Kidney glomerular epithelial cell (primary cell): ENCODE results near the gene AICDA.
"Not testable (repeated sequence)": the region's sequence is repeated elsewhere in the genome, so short reads cannot be mapped to it uniquely, and the experiment has no call there.

ENCODE experiments used
- DNase-seq: peaks from one replicate; lab custom pipeline; 2025; lab: John Stamatoyannopoulos, UW

AICDA gene

DNA sequence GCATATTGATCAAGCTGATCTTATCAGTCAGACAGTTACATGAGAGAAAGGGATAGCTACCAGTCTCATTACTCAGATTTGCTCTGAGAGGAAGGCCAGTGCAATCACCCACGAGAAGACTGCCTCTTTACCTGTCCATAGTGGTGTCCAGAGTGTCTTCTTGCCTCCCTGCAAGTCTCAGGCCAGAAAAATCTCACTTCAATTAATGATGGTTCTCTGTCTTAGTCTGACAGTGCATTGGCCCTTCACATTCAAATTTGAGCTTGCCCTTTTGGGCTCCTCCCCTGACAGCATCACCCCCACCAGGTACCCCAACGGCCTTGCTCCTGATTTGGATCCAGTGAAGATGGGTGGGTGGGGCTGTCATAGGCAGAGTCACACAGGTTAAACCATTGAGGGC is at the start of gene AICDA:
Gene AICDA, minus strand, starts transcription at position 231 of the 400 bp plus-strand sequence. Its CDS starts 92 bp downstream, at position 139.
- no peak for DNase-seq

GRCh38 chr12:8661751-8662150 is 49.1 kb upstream of the AICDA start:
- DNase-seq = no peak

DNA sequence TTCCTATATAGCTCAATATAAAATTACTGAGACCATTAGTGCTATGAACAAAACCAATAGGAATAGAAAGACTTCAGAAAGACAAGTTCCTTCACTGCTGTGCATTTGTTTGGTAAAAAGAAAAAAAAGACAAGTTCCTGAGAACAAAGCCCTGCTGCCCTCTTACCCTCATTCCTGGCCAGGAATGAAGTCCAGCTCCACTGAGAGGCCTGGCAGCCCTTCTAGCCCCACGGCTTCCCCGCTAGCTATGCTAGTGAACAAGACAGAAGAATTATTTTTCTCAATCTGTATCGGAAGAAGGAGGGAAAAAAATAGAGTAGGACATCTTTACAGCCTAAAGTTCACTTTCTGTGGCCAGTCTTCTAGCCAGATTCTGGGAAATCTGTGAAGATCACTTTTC is 48.4 kb upstream of the AICDA start:
- DNase-seq = no peak

DNA sequence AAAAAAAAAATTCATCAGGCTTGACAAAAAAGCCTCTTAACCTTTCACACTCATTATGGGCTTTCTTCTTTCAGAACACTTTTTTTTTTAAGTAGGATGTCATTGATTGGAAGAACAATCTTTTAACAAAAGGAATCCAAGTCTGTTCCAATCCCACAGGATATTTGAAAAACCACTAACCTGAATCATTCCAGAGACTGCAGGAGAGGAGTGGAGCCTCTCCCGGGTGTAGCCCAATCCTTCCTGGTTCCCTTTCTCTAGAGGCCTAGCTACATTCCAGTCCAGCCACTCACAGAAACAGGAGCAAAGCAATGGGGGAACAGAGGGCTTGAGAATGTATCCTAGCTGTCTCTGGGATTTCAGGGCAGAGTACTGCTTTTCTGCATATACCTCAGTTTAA is 45.7 kb upstream of the AICDA start:
- peak; percentile 42 for DNase-seq

- DNase-seq = no peak
Observed at GRCh38 chr12:8655421-8655820, 42.8 kb upstream of the AICDA start.

GRCh38 chr12:8648576-8649205 is 36.0 kb upstream of the AICDA start:
- DNase-seq = no peak

GRCh38 chr12:8647968-8648367 is 35.3 kb upstream of the AICDA start:
- no peak for DNase-seq

DNA sequence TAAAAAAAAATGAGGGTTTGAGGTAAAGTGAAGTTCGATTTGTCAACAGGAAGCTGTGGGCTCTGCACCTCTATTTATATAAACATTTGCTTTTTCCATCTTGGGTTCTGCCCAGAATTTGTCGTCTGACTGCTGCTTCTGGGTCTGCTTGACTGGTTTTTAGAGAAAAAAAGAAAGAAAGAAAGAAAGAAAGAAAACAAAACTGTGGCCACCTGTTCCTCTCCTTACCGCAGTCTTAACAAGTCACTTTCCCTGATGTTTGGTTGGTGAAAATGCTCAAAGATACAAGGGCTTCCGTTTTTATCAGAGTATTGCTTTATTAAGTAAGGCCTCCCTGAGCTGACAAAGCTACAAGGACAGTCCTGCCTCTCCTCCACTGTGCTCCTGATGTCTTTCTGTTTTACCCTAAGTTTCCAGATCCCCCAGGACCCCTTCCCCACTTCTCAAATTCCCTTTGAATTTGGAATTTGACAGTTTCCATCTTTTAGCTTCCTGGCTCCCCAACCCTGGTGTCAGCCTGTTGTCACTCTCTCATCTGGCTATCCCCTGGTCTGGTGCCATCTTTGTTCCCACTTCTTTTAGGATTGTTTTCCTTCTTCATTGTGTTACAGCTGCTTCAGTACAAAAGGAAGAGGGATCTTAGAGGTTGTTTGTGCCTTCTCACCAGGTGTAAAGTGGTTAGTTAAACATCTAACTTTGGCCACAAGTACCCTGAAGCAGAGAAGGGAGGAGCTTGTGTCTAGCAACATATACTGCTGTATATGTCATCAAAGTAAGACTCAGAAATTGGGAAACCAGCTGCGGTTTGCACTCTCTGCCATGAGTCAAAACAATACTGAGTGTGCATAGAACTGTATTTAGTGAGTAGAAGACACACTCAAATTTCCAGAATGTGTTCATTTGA is 31.9 kb upstream of the AICDA start:
- DNase-seq = no peak

GRCh38 chr12:8642775-8643174 is 30.1 kb upstream of the AICDA start:
- no peak for DNase-seq

- DNase-seq = no peak
Observed at GRCh38 chr12:8639936-8640335, 27.3 kb upstream of the AICDA start.

DNA sequence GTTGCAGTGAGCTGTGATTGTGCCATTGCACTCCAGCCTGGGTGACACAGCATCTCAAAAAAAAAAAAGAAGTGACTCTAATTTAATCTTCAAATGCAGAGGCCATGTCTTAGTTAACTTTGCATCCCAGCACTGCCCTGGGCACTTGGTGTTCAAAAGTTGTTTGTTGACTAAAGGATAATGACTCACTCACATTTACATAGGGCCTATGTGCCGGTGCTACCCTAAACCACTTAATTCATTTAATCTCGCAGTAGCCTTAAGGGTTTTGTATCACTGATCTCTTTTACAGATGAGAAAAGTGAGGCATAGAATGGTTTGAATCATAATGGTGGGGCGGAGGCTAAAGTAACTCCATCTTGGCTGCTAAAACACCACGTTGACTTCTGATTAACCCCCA is 26.3 kb upstream of the AICDA start:
- no peak for DNase-seq

DNA sequence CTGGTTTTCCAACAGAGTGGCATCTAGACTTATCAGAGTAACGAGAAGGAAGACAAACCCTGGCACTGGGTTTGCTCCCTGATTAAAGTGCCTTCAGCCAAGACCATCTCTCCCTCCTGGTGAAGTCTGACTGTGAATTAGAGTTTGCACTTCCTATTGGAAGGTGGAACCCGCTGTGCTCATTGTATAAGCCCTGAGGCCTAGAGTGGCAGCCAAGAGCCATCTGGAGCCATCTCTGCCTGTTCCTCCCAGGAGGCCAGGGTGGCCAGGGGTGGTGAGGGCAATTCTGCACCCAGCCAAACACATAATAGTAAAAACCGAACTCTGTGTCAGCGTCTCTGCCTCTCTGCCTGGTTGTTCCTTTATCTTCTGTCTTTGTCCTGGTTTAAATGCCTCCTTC is 25.0 kb upstream of the AICDA start:
- DNase-seq = no peak

GRCh38 chr12:8637244-8637643 is 24.6 kb upstream of the AICDA start:
- no peak for DNase-seq

DNA sequence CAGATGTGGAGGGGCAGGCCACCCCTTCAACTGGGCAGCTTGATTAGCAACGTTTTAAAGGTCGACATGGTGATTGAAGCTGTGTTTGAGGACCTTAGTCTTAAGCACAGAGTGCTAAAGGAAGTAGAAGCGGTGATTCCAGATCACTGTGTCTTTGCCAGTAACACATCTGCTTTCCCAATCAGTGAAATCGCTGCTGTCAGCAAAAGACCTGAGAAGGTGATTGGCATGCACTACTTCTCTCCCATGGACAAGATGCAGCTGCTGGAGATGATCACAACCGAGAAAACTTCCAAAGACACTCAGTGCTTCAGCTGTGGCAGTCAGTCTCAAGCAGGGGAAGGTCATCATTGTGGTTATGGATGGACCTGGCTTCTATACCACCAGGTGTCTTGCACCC is 23.9 kb upstream of the AICDA start:
- no peak for DNase-seq

DNA sequence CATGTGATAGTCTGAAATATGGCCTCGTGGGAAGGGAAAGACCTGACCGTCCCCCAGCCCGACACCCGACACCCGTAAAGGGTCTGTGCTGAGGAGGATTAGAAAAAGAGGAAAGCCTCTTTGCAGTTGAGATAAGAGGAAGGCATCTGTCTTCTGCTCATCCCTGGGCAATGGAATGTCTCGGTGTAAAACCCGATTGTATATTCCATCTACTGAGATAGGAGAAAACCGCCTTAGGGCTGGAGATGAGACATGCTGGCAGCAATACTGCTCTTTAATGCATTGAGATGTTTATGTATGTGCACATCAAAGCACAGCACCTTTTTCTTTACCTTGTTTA is 23.3 kb upstream of the AICDA start:
- DNase-seq = not testable (repeated sequence)

DNA sequence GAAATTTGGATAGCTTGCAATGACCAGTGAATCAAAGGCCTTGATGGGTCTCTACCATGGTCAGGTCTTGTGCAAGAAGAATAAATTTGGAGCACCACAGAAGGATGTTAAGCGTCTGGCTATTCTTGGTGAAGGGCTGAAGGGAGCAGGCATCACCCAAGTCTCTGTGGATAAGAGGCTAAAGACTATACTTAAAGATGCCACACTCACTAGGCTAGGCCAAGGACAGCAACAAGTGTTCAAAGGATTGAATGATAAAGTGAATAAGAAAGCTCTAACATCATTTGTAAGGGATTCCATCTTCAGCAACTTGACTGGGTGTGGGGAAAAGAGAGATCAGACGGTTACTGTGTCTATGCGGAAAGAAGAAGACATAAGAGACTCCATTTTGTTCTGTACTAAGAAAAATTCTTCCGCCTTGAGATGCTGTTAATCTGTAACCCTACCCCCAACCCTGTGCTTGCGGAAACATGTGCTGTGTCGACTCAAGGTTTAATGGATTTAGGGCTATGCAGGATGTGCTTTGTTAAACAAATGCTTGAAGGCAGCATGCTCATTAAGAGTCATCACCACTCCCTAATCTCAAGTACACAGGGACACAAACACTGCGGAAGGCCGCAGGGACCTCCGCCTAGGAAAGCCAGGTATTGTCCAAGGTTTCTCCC is 22.8 kb upstream of the AICDA start:
- not testable (repeated sequence) for DNase-seq

- DNase-seq = no peak
Observed at GRCh38 chr12:8630131-8630530, 17.5 kb upstream of the AICDA start.

GRCh38 chr12:8629486-8630033 is 16.9 kb upstream of the AICDA start:
- peak; percentile 46 for DNase-seq

GRCh38 chr12:8628731-8629130 is 16.1 kb upstream of the AICDA start:
- DNase-seq = no peak

DNA sequence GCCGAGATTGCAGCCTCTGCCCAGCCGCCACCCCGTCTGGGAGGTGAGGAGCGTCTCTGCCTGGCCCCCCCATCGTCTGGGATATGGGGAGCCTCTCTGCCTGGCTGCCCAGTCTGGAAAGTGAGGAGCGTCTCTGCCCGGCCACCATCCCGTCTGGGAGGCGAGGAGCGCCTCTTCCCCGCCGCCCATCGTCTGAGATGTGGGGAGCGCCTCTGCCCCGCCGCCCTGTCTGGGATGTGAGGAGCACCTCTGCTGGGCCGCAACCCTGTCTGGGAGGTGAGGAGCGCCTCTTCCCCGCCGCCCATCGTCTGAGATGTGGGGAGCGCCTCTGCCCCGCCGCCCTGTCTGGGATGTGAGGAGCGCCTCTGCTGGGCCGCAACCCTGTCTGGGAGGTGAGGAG is 12.1 kb upstream of the AICDA start:
- not testable (repeated sequence) for DNase-seq

DNA sequence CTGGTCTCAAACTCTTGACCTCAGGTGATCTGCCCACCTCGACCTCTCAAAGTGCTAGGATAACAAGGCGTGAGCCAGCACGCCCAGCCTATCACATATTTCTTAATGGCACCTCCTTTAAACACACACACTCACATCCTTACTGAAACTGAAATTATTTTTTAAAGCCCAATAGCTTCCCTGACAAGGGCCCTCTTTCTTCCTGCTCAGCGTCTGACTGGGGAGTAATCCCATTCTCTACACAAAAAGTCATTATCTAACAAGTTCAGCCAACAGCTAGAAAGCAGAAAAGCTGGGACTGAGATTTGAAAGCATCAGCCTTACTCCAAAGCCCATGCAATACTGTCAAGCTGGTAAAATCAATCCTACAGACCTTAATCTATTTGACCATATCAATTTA is 10.0 kb upstream of the AICDA start:
- no peak for DNase-seq

DNA sequence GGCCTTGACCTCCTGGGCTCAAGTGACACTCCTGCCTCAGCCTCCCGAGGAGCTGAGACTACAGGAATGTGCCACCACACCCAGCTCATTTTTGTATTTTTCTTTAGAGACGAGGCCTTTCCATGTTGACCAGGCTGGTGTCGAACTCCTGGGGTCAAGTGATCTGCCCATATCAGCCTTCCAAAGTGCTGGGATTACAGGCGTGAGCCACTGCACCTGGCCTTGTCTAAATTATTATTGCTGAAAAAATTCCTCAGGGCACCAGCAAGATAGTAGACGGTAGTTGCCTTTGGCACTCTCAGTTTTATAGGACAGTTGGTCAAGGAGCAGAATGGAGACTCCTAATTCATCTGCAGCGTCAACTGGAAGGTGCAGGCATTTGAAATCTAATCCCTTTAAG is 2.5 kb upstream of the AICDA start:
- no peak for DNase-seq

DNA sequence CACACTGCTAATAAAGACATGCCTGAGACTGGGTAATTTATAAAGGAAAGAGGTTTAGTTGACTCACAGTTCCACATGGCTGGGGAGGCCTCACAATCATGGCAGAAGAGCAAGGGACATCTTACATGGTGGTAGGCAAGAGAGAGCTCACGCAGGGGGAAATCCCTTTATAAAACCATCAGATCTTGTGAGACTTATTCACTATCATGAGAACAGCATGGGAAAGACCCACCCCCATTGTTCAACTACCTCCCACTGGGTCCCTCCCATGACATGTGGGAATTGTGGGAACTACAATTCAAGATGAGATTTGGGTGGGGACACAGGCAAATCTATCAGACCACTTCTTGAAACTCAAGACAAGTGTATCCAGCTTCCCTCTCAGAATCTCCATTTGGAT is 1.2 kb upstream of the AICDA start:
- not testable (repeated sequence) for DNase-seq
